KBM-7 (cell line): ENCODE data around the gene MICAL2.

Experiments used
- DNase-seq: peaks from one replicate; pipeline ENCODE4 v3.0.0-alpha.2; 2015
- in situ Hi-C: fragments of 300-500 bp; cut with MboI; formaldehyde crosslinking; loops from 2 replicates; pipeline ENCODE4 v1.14.3; 2020; ENCODE audit warnings: low sequenced_read_pairs, low pct_unique_long_range_greater_than_20kb, mixed read lengths

Gene MICAL2

DNA sequence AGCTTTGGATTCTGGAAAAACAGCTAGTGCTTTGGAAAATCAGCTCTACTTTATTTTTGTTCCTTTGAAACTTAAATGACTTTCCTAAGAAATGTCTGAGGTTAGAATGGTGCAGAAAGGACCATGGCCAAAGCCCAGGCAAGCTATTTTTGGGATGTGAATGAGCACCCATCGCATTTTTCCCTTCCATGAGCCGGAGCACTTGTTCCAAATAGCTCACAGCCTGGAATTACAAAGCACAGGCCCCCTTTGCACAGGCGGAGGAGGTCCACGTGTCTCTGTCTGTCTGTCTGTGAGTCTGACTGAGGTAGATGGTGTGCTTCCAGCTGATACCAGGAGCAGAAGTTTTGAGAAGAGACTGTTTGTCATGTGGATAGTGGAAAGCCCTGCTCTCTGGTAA lies 50.7 kb downstream of the MICAL2 start:
- no peak for DNase-seq
- in situ Hi-C loops = no loop called here

GRCh38 chr11:12161603-12162350 lies 51.4 kb downstream of the MICAL2 start:
- in situ Hi-C loops = no loop called here

DNA sequence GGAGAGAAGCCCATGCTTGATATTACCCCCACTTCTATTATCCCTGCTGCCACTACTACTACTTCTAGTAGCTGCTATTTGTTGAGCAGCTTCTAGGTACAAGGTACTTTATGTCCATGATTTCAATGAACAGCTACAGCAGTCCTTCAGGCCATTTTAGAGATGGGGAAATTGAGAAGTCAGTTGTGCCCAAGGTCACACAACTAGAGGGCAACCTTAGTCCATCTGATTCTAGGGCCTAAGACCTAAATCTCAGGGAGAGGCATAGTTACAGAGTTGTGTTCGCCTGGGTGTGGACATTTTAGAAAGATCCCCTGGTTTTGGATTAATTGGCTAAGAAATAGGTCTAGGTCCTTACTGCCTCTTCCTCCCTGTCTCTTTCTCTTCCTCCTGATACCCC lies 52.3 kb downstream of the MICAL2 start:
- in situ Hi-C loops = no loop called here
- no peak for DNase-seq

More at GRCh38 chr11:12161603-12162350, 51.4 kb downstream of the MICAL2 start:
- no peak for DNase-seq

DNA sequence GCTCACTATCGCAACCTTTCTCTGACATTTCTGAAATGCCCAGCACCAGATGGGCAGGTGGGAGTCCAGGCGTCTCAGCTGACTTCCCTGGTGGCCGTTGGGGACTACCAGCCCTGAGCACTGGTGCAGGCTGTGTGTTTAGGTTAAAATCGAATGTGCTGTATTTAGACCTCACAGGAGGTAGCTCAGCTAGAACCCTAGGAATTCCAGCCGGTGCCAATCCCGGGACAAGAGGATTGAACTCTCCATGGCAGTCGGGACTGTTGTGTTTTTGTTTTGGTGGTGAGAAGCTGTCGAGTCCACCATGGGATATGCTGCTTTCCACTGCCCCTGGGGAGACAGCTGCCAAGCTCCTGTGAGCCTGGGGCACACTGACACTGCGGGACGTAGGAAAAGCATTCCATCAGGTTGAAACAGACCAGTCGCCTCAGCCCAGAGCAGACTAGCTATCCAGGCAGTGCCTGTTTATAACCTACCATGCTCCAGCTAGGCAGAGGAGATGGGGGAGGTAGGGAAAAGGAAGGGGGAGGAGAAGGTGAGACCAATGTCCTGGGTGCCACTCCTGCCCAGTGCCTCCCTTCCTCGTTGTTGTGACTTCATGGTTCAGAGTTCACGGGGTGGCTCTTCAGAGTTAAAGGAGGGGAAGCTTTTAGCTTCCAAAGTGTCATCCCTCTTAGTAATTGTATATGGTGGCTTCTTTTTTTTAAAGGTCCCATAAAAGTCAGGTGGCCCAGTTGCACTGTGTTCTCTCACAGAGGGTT lies 53.0 kb downstream of the MICAL2 start:
- DNase-seq = no peak
- in situ Hi-C loops = no loop called here

- DNase-seq = no peak
Measured at GRCh38 chr11:12164061-12165014, 53.9 kb downstream of the MICAL2 start.

DNA sequence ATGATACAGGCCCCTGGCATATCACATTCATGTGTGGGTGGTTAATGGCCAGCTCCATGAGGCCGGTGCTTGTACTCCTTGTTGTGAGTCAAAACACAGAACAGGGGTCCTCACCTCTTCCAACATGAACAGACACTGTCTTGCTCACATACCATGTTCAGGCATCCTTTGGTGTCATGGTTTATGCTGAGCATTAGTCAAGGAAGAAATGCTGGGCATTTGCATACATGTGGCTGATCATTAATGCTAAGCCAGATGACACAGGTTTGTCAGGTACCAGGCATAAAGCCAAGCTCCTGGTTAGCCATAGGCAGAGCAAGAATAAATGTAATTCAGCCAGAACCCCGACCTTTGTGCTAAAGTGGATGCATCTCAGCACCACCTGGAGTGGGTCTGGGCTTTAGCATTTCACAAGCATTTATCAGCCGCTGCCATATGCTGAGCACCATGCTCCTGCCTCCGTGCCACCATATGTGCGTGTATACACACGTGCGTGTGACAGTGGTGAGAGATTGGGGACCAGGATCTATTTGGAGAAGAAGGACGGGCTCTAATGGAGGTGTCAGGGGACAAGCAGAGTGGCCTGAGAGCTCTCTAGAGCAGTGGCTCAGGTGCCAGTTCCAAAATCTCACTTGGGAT lies 55.0 kb downstream of the MICAL2 start:
- no peak for DNase-seq
- in situ Hi-C loops = no loop called here

More at GRCh38 chr11:12164061-12165014, 53.9 kb downstream of the MICAL2 start:
- in situ Hi-C loops = no loop called here

- in situ Hi-C loops = no loop called here
Measured at GRCh38 chr11:12166299-12167060, 56.1 kb downstream of the MICAL2 start.

GRCh38 chr11:12167061-12168000 lies 56.9 kb downstream of the MICAL2 start:
- in situ Hi-C loops = no loop called here
- DNase-seq = peak; percentile 33

More at GRCh38 chr11:12166299-12167060, 56.1 kb downstream of the MICAL2 start:
- DNase-seq = no peak

- DNase-seq = no peak
- in situ Hi-C loops = no loop called here
Measured at GRCh38 chr11:12168114-12168513, 57.7 kb downstream of the MICAL2 start.

DNA sequence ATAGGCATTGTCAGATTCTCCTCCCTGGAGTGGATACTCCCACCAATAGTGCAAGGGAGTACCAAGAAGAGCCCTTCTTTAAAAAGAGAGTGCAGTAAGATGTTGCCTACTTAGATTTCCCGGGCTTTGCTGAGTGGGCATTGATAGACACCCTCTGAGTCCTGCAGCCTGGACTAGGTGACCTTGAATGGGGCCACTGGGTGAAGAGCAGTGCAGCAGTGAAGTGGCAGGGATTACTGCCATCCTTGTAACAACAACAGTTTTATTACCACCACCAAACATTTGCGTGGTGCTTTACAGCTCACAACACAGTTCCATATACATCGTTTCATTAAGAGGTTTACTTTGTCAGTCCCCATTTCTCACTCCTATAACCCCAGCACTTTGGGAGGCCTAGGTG lies 59.4 kb downstream of the MICAL2 start:
- in situ Hi-C loops = no loop called here
- no peak for DNase-seq

DNA sequence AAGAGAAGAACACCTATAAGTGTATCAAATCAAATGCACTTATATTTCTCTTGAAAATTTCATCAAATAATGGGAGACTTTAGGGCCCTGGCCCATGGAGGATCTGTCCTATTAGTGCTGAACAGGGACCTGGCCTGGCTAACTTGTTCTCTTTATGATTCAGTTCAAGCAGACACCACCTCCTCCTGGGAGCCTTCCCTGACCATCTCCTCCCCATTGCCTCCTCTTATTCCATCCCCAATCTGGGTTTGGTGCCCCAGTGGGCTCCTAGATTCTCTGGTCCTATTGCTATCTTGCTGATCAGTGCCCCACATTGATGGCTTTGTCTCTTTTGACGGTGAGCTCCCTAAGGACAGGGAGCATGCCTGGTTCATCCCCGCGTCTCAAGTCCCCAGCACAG lies 60.1 kb downstream of the MICAL2 start:
- DNase-seq = no peak
- in situ Hi-C loops = no loop called here

DNA sequence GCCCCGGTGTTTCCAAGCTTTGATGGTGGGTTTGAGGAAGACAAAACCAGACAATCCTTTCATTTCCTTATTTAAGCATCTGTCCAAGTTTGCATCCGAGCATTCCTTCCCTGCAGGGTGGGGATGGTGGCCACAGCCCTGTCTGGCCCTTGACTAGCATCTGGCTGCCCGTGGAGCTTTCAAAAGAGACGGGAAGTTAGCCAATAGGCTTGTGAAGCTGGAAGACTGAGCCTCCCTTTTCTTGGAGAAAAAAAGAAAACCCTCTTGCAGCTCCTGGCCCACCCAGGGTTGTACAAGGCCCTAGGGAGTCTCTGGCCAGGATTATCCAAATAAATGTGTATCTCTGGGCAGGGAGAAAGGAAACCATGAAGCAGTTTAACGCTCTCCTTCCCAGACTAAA lies 60.6 kb downstream of the MICAL2 start:
- in situ Hi-C loops = no loop called here
- DNase-seq = no peak

DNA sequence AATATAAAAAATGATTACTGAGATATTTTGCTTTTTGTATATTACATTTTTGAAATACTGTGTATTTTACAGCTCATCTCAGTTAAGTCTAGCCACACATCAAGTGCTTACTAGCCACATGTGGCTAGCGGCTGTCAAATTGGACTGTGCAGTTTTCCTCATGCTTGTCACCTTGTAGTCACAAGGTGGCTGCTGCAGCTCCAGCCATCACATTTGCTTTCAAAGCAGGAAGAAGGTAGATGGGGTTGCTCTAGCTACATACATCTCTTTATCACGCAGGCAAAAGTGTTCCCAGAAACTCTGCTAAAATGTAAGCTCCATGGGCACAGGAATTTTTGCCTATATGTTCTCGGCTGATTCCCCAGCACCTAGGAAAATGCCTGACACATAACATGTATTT lies 61.5 kb downstream of the MICAL2 start:
- in situ Hi-C loops = no loop called here

DNA sequence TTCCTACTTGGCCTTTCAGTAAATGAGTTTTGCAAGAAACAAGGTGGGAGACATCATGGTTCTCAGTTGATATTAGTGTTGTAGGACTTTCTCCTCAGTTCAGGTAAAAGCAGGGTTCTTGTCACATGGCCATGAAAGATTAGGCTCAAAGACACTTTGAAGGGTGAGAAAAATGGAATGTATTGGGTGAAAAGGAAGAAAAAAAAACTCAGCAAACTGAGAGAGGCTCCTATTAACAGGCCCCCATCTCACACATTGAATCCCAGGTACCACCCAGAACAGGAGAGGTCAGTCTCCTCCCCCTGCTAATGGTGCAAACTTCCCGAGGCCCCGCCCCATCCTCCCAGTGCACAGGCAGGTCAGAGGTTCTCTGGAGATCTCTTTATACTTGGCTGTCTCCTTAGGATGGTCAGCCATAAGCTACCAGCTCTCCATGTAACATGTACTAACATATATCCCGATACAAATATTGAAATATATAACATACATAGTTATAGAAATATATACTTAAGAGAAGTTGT lies 62.2 kb downstream of the MICAL2 start:
- no peak for DNase-seq
- in situ Hi-C loops = no loop called here

More for the DNA sequence above, 61.5 kb downstream of the MICAL2 start:
- DNase-seq = no peak

- no peak for DNase-seq
- in situ Hi-C loops = no loop called here
Measured at GRCh38 chr11:12173111-12173510, 62.7 kb downstream of the MICAL2 start.

GRCh38 chr11:12174128-12174476 lies 63.7 kb downstream of the MICAL2 start:
- DNase-seq = no peak
- in situ Hi-C loops = no loop called here

DNA sequence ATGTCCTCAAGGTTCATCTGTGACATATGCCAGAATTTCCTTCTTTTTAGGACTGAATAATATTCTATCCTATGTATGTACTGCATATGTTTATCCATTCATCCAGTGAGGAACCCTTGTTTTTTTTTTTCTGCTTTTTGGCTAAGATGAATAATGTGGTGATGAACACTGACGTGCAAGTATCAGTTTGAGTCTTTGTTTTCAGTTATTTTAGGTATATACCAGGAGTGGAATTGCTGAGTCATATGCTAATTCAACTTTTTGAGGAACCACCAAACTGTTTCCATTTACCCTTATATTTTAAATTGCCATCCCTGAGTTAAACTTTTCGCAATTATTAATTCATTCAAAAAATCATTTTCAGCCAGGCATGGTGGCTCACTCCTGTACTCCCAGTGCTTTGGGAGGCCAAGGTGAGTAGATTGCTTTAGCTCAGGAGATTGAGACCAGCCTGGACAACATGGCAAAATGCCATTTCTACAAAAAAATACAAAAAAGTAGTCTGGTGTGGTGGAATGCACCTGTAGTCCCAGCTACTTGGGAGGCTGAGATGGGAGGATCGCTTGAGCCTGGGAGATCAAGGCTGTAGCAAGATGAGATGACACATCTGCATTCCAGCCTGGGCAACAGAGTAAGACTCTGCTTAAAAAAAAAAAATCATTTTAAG lies 64.2 kb downstream of the MICAL2 start:
- DNase-seq = peak; percentile 76
- in situ Hi-C loops = no loop called here
